ENCODE results near the gene SPNS3.

DNA sequence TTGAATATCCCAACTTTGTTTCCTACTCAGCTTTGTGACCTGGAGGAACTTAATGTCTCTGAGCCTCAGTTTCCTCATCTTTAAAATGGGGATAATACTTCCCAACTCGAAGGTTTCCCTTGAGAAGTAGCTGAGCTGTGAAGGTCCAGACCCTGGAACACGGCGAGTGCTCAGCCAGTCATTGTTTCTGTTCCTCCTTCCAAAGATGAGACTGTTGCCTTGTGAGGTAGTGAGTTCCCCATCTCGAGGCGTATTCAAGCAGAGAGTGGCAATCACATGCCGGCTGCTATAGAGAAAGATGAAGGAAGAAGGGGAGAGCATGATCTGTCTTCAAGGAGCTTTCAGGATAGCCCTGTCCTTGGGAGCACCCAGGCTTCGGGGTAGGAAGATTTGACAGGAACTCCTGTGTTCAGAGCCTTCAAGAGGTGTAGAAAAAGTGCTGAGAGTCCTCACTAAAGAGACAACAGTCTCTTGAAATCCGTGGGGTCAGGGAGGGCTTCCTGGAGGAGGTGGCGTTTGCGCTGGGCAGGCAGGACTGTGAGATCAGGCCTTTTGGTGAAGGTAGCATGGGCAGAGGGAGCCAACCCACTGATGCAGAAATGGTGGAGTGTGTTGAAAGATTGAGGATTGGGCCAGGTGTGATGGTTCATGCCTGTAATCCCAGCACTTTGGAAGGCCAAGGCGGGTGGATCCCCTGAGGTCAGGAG lies 92.1 kb downstream of the SPNS3 start:
- TF ChIP-seq, protein P1, sequence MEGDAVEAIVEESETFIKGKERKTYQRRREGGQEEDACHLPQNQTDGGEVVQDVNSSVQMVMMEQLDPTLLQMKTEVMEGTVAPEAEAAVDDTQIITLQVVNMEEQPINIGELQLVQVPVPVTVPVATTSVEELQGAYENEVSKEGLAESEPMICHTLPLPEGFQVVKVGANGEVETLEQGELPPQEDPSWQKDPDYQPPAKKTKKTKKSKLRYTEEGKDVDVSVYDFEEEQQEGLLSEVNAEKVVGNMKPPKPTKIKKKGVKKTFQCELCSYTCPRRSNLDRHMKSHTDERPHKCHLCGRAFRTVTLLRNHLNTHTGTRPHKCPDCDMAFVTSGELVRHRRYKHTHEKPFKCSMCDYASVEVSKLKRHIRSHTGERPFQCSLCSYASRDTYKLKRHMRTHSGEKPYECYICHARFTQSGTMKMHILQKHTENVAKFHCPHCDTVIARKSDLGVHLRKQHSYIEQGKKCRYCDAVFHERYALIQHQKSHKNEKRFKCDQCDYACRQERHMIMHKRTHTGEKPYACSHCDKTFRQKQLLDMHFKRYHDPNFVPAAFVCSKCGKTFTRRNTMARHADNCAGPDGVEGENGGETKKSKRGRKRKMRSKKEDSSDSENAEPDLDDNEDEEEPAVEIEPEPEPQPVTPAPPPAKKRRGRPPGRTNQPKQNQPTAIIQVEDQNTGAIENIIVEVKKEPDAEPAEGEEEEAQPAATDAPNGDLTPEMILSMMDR (IDR thresholded peaks at IDR 0.05; ENCODE audit: extremely low read depth in 1 of 2, insufficient read depth in 1 of 2, low read depth in 1 of 2, low read length in 2 of 2): no peak
- TF ChIP-seq EZH2 (IDR thresholded peaks at IDR 0.05; ENCODE audit: borderline replicate concordance, low read depth, low read length, severe bottlenecking) (no peak), POLR2AphosphoS5 (IDR thresholded peaks at IDR 0.05; ENCODE audit: insufficient read depth, low read depth, low read length) (no peak), MYC (IDR thresholded peaks at IDR 0.05; ENCODE audit: low read depth, low read length) (no peak), POLR2A (IDR thresholded peaks at IDR 0.05; ENCODE audit: low read depth, low read length) (no peak), JUN (IDR thresholded peaks at IDR 0.05; ENCODE audit: borderline replicate concordance, insufficient read depth, insufficient read length, low read depth) (no peak)

Data from endothelial cell of umbilical vein (primary cell).